SU-DHL-6 (cell line): ENCODE data around the gene AKT1S1.

ENCODE experiments used
- EZH2phosphoT487 ChIP-seq: fragments of 200-600 bp; sonication (generic), shearing (Covaris generic); conservative IDR thresholded peaks from 2 replicates; pipeline ENCODE4 v1.6.1; 2018; ENCODE audit warnings: mild to moderate bottlenecking, antibody characterized with exemption, low read length, moderate library complexity, mixed read lengths
- TF ChIP-seq, protein P1 (sequence below): fragments of 200-600 bp; sonication (generic); IDR thresholded peaks from one replicate; pipeline ENCODE4 v1.5.1; 2017; ENCODE audit warnings: antibody characterized with exemption, mild to moderate bottlenecking, low read length, moderate library complexity; ENCODE audit not compliant: insufficient read depth, poor library complexity, severe bottlenecking

DNA sequence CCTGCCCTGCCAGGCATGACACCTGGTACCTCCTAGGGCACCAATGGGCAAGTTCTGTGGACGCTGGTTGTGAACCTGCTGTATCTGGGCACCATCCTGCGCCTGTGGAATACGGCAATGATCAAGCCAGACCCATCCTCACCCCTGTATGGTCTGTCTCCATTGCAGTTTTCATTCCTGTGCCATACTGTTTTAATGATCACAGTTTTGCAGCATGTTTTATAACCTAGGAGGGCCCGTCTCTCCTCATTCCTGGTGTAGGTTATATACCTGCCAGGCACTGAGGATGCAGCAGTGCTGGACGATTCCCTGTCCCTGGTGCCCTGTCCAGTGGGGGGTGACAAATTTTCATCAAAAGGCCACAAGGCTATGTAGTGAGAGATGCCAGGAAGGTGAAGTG is 5.9 kb upstream of the AKT1S1 start:
- TF ChIP-seq, protein P1, sequence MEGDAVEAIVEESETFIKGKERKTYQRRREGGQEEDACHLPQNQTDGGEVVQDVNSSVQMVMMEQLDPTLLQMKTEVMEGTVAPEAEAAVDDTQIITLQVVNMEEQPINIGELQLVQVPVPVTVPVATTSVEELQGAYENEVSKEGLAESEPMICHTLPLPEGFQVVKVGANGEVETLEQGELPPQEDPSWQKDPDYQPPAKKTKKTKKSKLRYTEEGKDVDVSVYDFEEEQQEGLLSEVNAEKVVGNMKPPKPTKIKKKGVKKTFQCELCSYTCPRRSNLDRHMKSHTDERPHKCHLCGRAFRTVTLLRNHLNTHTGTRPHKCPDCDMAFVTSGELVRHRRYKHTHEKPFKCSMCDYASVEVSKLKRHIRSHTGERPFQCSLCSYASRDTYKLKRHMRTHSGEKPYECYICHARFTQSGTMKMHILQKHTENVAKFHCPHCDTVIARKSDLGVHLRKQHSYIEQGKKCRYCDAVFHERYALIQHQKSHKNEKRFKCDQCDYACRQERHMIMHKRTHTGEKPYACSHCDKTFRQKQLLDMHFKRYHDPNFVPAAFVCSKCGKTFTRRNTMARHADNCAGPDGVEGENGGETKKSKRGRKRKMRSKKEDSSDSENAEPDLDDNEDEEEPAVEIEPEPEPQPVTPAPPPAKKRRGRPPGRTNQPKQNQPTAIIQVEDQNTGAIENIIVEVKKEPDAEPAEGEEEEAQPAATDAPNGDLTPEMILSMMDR: no peak
- TF ChIP-seq EZH2phosphoT487: no peak
